Cardiac ventricle fibroblast (primary cell): ENCODE data around the gene CCK. TPM values are rescaled to one million over a fixed set of nuclear protein-coding genes. Genes with fewer than 3 reads are reported as not detected.

Experiments
- total RNA-seq: library from RNA; depleted of rRNA; stranded (reverse); fragments of >200 nt; gene quantifications from 2 replicates; pipeline ENCODE4 v1.2.3, GENCODE V29; 2015

The CCK gene
- total RNA-seq = not detected in 2 replicates

DNA sequence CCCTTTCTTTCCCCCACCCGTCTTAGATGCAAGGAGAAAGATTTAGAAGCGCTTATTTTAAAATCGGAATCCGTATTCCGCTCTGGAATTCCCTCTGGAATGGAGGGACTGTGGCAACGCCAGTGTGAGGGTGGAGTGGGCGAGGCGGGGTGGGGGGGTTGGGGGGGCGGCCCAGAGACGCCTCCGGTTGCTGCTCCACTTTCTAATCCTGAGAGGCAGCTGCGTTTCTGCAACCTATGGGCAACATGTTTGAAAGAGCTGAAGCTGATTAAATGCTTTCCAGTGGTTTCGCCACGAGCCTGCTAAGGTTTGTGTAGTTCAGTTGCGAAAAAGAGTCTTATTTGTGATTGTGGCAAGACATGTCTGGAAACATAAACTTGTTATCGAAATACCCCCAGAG is at the start of gene CCK:
Gene CCK, minus strand, starts transcription at position 101 of the 400 bp plus-strand sequence. CDS start 2,555 bp downstream, outside the sequence.

Other genes starting within 250 kb of the CCK start
- 17.6 and 18.7 TPM in 2 replicates for gene TRAK1, start 174.8 kb downstream of the CCK start, total RNA-seq
- gene LYZL4, start 144.4 kb upstream of the CCK start, total RNA-seq = not detected in 2 replicates
- 0.31 TPM in 1 of 2 replicates, not detected in the other for gene VIPR1, start 236.5 kb upstream of the CCK start, total RNA-seq